ENCODE results near the gene MKLN1.

GRCh38 chr7:131546126-131546525, 218.4 kb downstream of the MKLN1 start:
- TF ChIP-seq CTCF (IDR thresholded peaks at IDR 0.05; ENCODE audit: poor library complexity, severe bottlenecking) (no peak), TAF1 (IDR thresholded peaks at IDR 0.05; ENCODE audit: low read depth) (no peak)
